K562 (cell line): ENCODE results near the gene ZNF615. TPM values are rescaled to one million over a fixed set of nuclear protein-coding genes. Genes with fewer than 3 reads are reported as not detected.

Experiments used
- STAG1 ChIP-seq: sonication (generic); formaldehyde crosslinking; IDR thresholded peaks from 2 replicates; pipeline ENCODE4 v1.5.0; 2020; ENCODE audit warnings: missing genetic modification reagents, borderline replicate concordance
- ZNF318 ChIP-seq, 2 experiments: fragments of 450-650 bp; IDR thresholded peaks; 2 replicates each; pipeline ENCODE4 v1.6.1; 2016; ENCODE audit warnings: mild to moderate bottlenecking in 2 of 2, borderline replicate concordance in 1 of 2, low read depth in 1 of 2, moderate library complexity in 1 of 2
- ZNF561 ChIP-seq: fragments of 450-650 bp; formaldehyde crosslinking; conservative IDR thresholded peaks from 2 replicates; pipeline ENCODE4 v1.4.0; 2020; ENCODE audit warnings: mild to moderate bottlenecking, moderate library complexity
- polyA plus RNA-seq, 8 experiments: library from polyadenylated mRNA; depleted of rRNA in 4 of 8; stranded (reverse) in 5 of 8; unstranded in 3 of 8; fragments of >200 nt; fragmentation: Nextera tagmentation in 2 of 8; fragmentation: Illumina TruSeq in 1 of 8; extraction: Ambion mirVana in 2 of 8; extraction: Trizol in 1 of 8; gene quantifications; 2 replicates each; pipeline versions ENCODE4 v1.2.1 to v1.2.3, GENCODE V29; 2011 to 2014; ENCODE audit warnings: inconsistent platforms in 1 of 8, missing spikeins in 1 of 8
- total RNA-seq, 7 experiments: library from RNA; depleted of rRNA in 6 of 7; stranded (reverse); fragments of >200 nt in 6 of 7; fragmentation: Illumina TruSeq in 2 of 7; extraction: Trizol in 2 of 7; gene quantifications; 2 replicates each; pipeline versions ENCODE4 v1.2.1 to v1.2.3, GENCODE V29; 2011 to 2021; ENCODE audit warnings: low replicate concordance in 1 of 7

Gene ZNF615
- total and polyA plus RNA-seq, 9 of the 15 experiments (the other 6 are each of a cell fraction or from before 2014, with no cell fraction given): 1.2 to 4.4 (median 2.7) TPM

- no peak for TF ChIP-seq ZNF318 (IDR thresholded peaks at IDR 0.05; ENCODE audit: borderline replicate concordance in 1 of 2, low read depth in 1 of 2)
- no peak for TF ChIP-seq ZNF561
- no peak for TF ChIP-seq STAG1 (CRISPR knock-in tag)
These were observed 30.7 kb downstream of the ZNF615 start (continued) for GRCh38 chr19:51977346-51977745.
